ENCODE results near the gene ERVH48-1. TPM values are rescaled to one million over a fixed set of nuclear protein-coding genes. Genes with fewer than 3 reads are reported as not detected.

The ERVH48-1 gene
- total RNA-seq (2022; extraction: Qiagen RNA extraction; ENCODE audit: low read depth) = not detected in 5 replicates

DNA sequence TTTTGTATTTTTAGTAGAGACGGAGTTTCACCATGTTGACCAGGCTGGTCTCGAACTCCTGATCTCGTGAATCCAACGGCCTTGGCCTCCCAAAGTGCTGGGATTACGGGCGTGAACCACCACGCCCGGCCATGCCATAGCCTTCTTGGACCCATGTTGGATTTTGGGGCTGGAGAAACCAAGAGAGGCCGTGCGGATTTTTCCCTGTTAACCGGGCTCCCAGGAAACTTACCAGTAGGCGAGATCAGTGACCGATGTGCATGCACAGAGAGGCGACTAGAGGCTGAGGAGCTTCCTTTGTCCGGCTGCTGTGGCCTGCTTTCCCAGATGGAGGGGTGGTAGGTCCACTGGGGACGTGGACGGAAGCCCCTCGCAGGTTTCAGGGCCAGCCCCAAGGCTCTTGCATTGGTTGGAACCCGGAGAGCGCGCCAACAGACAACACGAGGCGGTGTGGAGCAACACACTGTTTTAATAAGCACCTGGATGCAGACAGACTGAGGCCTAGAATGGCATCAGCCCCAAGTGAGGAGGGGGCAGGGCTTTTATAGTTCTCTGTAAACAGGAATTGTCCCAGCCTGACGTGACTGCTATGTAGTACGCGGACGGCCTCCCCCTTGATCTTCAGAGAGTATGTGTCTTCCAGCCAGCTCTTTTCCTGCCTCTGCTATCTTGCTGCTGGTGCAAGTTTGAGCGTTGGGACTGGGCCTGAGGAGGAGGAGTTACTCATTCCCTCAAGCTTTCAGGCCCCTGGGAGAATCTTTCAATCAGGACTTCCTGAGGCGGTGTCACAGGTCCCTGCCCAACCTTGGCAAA is at the start of gene ERVH48-1:
ERVH48-1 (minus strand) TSS at position 517 of the 813 bp plus-strand sequence. CDS start 6,624 bp downstream, outside the sequence.

GRCh38 chr21:42973991-42974831 is 48.8 kb upstream of the ERVH48-1 start, which contains the start of gene PKNOX1:
Gene PKNOX1 (plus strand): TSS chr21:42974562. CDS start chr21:43004382, 29,820 bp downstream.

GRCh38 chr21:42892931-42893755 is 32.3 kb downstream of the ERVH48-1 start, which contains the start of gene NDUFV3:
Gene NDUFV3 (plus strand): TSS chr21:42893309. CDS start chr21:42893334, 25 bp downstream.

GRCh38 chr21:42878993-42879787 is 46.2 kb downstream of the ERVH48-1 start, which contains the start of gene WDR4:
Gene WDR4 (minus strand): TSS chr21:42879539. CDS start chr21:42879495, 44 bp downstream.

Other genes starting within 250 kb of the ERVH48-1 start
- gene WDR4, start 46.1 kb downstream of the ERVH48-1 start, total RNA-seq (2022; extraction: Qiagen RNA extraction; ENCODE audit: low read depth) = 22.7 to 31.1 TPM (median 28.2 TPM) in 5 replicates
- 19.5 to 22.1 TPM (median 20.3 TPM) in 5 replicates for gene NDUFV3, start 32.3 kb downstream of the ERVH48-1 start, total RNA-seq (2022; extraction: Qiagen RNA extraction; ENCODE audit: low read depth)
- gene PKNOX1, start 48.9 kb upstream of the ERVH48-1 start, total RNA-seq (2022; extraction: Qiagen RNA extraction; ENCODE audit: low read depth) = 5.3 to 5.8 TPM (median 5.5 TPM) in 5 replicates
- 10.0 to 12.5 TPM (median 10.4 TPM) in 5 replicates for gene CBS, start 150.2 kb upstream of the ERVH48-1 start, total RNA-seq (2022; extraction: Qiagen RNA extraction; ENCODE audit: low read depth)
- 51.1 to 72.5 TPM (median 60.2 TPM) in 5 replicates for gene U2AF1, start 181.9 kb upstream of the ERVH48-1 start, total RNA-seq (2022; extraction: Qiagen RNA extraction; ENCODE audit: low read depth)
- not detected in 5 replicates for gene CRYAA, start 243.4 kb upstream of the ERVH48-1 start, total RNA-seq (2022; extraction: Qiagen RNA extraction; ENCODE audit: low read depth)

Measured in A549 treated with GW870086 at 1 μM for 4 hours (cell line).